ENCODE data around the gene RHOA. TPM values are rescaled to one million over a fixed set of nuclear protein-coding genes. Genes with fewer than 3 reads are reported as not detected.
"Not testable (repeated sequence)": the region's sequence is repeated elsewhere in the genome, so short reads cannot be mapped to it uniquely, and the experiment has no call there.

The RHOA gene
- total RNA-seq, 1 experiment from 2014 or later, result 348 TPM

- DNase-seq, result no peak
- peaks cover 21% of the 10 kb centered on the region for H3K4me1 Mint-ChIP-seq (ENCODE audit: low read depth, unreplicated experiment)
- no peak overlapping the region for H3K4me3 ChIP-seq (ENCODE audit: low read depth, low read length)
- H3K9me3 ChIP-seq, result no peaks in the 10 kb centered on the region
- H3K4me3 Mint-ChIP-seq (ENCODE audit: unreplicated experiment), result no peak overlapping the region
- H3K27ac Mint-ChIP-seq (ENCODE audit: unreplicated experiment), result no peak overlapping the region
- no peak for TF ChIP-seq CTCF (IDR thresholded peaks at IDR 0.05; ENCODE audit: insufficient read depth in 1 of 2, low read depth in 1 of 2, low read length in 1 of 2, severe bottlenecking in 1 of 2, unreplicated experiment in 1 of 2)
- no peaks in the 10 kb centered on the region for H3K36me3 ChIP-seq (ENCODE audit: control insufficient read depth, insufficient read depth, low read length)
- no peaks in the 10 kb centered on the region for H3K9me3 Mint-ChIP-seq (ENCODE audit: unreplicated experiment)
- BruUV-seq (replicated peaks), result no TSS peak
- peaks cover 31% of the 10 kb centered on the region for H3K36me3 Mint-ChIP-seq (ENCODE audit: insufficient read depth, unreplicated experiment)
- CTCF ChIA-PET, result interaction anchor here (1.2 to 2.4 kb wide), 2 partner anchors 9 to 10 kb away, joined by 3 to 14 read pairs; partner anchors contain the start of gene USP4
- intact Hi-C loops (cut with micrococcal nuclease; ENCODE audit: unreplicated experiment), result no loop called here
- no peaks in the 10 kb centered on the region for H3K27me3 Mint-ChIP-seq (ENCODE audit: insufficient read depth, unreplicated experiment)
- no peaks in the 10 kb centered on the region for H3K27me3 ChIP-seq (replicated peaks; ENCODE audit: control insufficient read depth, insufficient read depth, low read length)
- H3K4me1 ChIP-seq, result peaks cover 23% of the 10 kb centered on the region
- POLR2A ChIA-PET, result interaction anchor here (4.0 kb wide), 1 partner anchor 9 kb away, joined by 21 read pairs; the partner anchor contains the start of gene USP4
Measured at GRCh38 chr3:49349348-49350114, 62.2 kb downstream of the RHOA start.

- H3K27me3 ChIP-seq (replicated peaks; ENCODE audit: control insufficient read depth, insufficient read depth, low read length); H3K9me3 Mint-ChIP-seq (ENCODE audit: unreplicated experiment); DNase-seq; H3K9me3 ChIP-seq; H3K4me3 Mint-ChIP-seq (ENCODE audit: unreplicated experiment); H3K4me3 ChIP-seq (ENCODE audit: low read depth, low read length); CTCF ChIA-PET; H3K27ac Mint-ChIP-seq (ENCODE audit: unreplicated experiment); intact Hi-C loops (cut with micrococcal nuclease; ENCODE audit: unreplicated experiment); H3K27me3 Mint-ChIP-seq (ENCODE audit: insufficient read depth, unreplicated experiment); BruUV-seq (replicated peaks); H3K36me3 ChIP-seq (ENCODE audit: control insufficient read depth, insufficient read depth, low read length): not testable (repeated sequence)
- Mint-ChIP-seq H3K36me3 (ENCODE audit: insufficient read depth, unreplicated experiment) (peaks cover 20% of the 10 kb centered on the region), H3K4me1 (ENCODE audit: low read depth, unreplicated experiment) (peaks cover 21% of the 10 kb centered on the region)
- H3K4me1 ChIP-seq, result peaks cover 23% of the 10 kb centered on the region
- POLR2A ChIA-PET, result interaction anchor here (4.0 kb wide), 1 partner anchor 8 kb away, joined by 21 read pairs; the partner anchor contains the start of gene USP4
Measured at GRCh38 chr3:49348361-49348760, 63.4 kb downstream of the RHOA start.

- DNase-seq, result no peak
- H3K9me3 Mint-ChIP-seq (ENCODE audit: unreplicated experiment), result no peaks in the 10 kb centered on the region
- peaks cover 4% of the 10 kb centered on the region for H3K36me3 Mint-ChIP-seq (ENCODE audit: insufficient read depth, unreplicated experiment)
- Histone ChIP-seq H3K27me3 (replicated peaks; ENCODE audit: control insufficient read depth, insufficient read depth, low read length) (no peaks in the 10 kb centered on the region), H3K36me3 (ENCODE audit: control insufficient read depth, insufficient read depth, low read length) (no peaks in the 10 kb centered on the region), H3K9me3 (no peaks in the 10 kb centered on the region), H3K4me1 (peaks cover 16% of the 10 kb centered on the region), H3K4me3 (ENCODE audit: low read depth, low read length) (no peak overlapping the region)
- no peak for TF ChIP-seq CTCF (IDR thresholded peaks at IDR 0.05; ENCODE audit: insufficient read depth in 1 of 2, low read depth in 1 of 2, low read length in 1 of 2, severe bottlenecking in 1 of 2, unreplicated experiment in 1 of 2)
- H3K4me1 Mint-ChIP-seq (ENCODE audit: low read depth, unreplicated experiment), result peaks cover 13% of the 10 kb centered on the region
- no peak overlapping the region for H3K27ac Mint-ChIP-seq (ENCODE audit: unreplicated experiment)
- ChIA-PET CTCF (no interaction called here), POLR2A (no interaction called here)
- intact Hi-C loops (cut with micrococcal nuclease; ENCODE audit: unreplicated experiment), result no loop called here
- no peaks in the 10 kb centered on the region for H3K27me3 Mint-ChIP-seq (ENCODE audit: insufficient read depth, unreplicated experiment)
- no TSS peak for BruUV-seq (replicated peaks)
- no peak overlapping the region for H3K4me3 Mint-ChIP-seq (ENCODE audit: unreplicated experiment)
Measured at GRCh38 chr3:49346797-49347251, 65.0 kb downstream of the RHOA start.
